GM12878 (cell line): ENCODE results near the gene FANCG.
A peak's percentile ranks its signal among the peaks of the same experiment; 100 is the strongest.

Experiments used
- ASH2L ChIP-seq: fragments of 300-600, 200-600 bp; sonication (generic); IDR thresholded peaks from 2 replicates; pipeline ENCODE4 v1.6.1; 2017; ENCODE audit warnings: low read depth, mild to moderate bottlenecking, borderline replicate concordance
- ATF3 ChIP-seq: IDR thresholded peaks from 2 replicates; pipeline ENCODE4 v1.6.1; 2011; ENCODE audit warnings: low read depth, mild to moderate bottlenecking, low read length, moderate library complexity, borderline replicate concordance; ENCODE audit errors: extremely low read depth
- CEBPB ChIP-seq, 2 experiments: fragments of 150-350 bp in 1 of 2; IDR thresholded peaks; 2 replicates each; pipeline ENCODE4 v1.6.1; 2012 to 2014; ENCODE audit warnings: low read depth in 2 of 2, low read length in 2 of 2, borderline replicate concordance in 1 of 2, inconsistent platforms in 1 of 2
- CHD2 ChIP-seq: IDR thresholded peaks from 2 replicates; pipeline ENCODE4 v1.6.1; 2011; ENCODE audit warnings: low read depth, low read length, improper control_type of control experiment, borderline replicate concordance
- CTCF ChIP-seq, 3 experiments: IDR thresholded peaks in 2 of 3; conservative IDR thresholded peaks in 1 of 3; 2 replicates each; pipeline ENCODE4 v1.5.1; 2011; ENCODE audit warnings: low read depth in 3 of 3, low read length in 3 of 3, mild to moderate bottlenecking in 3 of 3, control low read depth in 2 of 3, moderate library complexity in 2 of 3, inconsistent platforms in 1 of 3, mixed read lengths in 1 of 3; ENCODE audit not compliant: control insufficient read depth in 2 of 3, insufficient read depth in 1 of 3; ENCODE audit errors: extremely low read depth in 1 of 3
- HDAC6 ChIP-seq: fragments of 200-600 bp; sonication (generic); IDR thresholded peaks from one replicate; pipeline ENCODE4 v1.8.0; 2017; ENCODE audit warnings: antibody characterized with exemption; ENCODE audit not compliant: unreplicated experiment
- MTA2 ChIP-seq: fragments of 450-650 bp; IDR thresholded peaks from 2 replicates; pipeline ENCODE4 v1.6.1; 2016; ENCODE audit warnings: low read depth, mild to moderate bottlenecking, moderate library complexity
- PBX3 ChIP-seq: IDR thresholded peaks from 2 replicates; pipeline ENCODE4 v1.6.1; 2011; ENCODE audit warnings: mild to moderate bottlenecking, low read depth, low read length, moderate library complexity; ENCODE audit not compliant: insufficient replicate concordance
- POLR2A ChIP-seq: IDR thresholded peaks from 2 replicates; pipeline ENCODE4 v1.6.1; 2011; ENCODE audit warnings: low read depth, mild to moderate bottlenecking, low read length
- TAF1 ChIP-seq: IDR thresholded peaks from 2 replicates; pipeline ENCODE4 v1.6.1; 2011; ENCODE audit warnings: mild to moderate bottlenecking, low read depth, low read length, borderline replicate concordance
- ZZZ3 ChIP-seq: IDR thresholded peaks from 2 replicates; pipeline ENCODE4 v1.6.1; 2011; ENCODE audit warnings: low read depth; ENCODE audit not compliant: control insufficient read depth, insufficient read length

GRCh38 chr9:35111001-35111933 lies 31.5 kb upstream of the FANCG start:
- no peak for TF ChIP-seq CTCF (IDR thresholded peaks at IDR 0.05 in 2 of 3, conservative IDR thresholded peaks at IDR 0.05 in 1 of 3; ENCODE audit: control insufficient read depth in 2 of 3, extremely low read depth in 1 of 3, insufficient read depth in 1 of 3, low read depth in 3 of 3, low read length in 3 of 3)
- TF ChIP-seq ASH2L = no peak
- no peak for TF ChIP-seq ATF3
- TF ChIP-seq CHD2 = 0 out of 2 replicates have a peak, but pooled peaks have one; percentile 29
- no peak for TF ChIP-seq HDAC6
- peak; percentile 62; the same call in 1 of the 2 replicates for TF ChIP-seq POLR2A
- TF ChIP-seq CEBPB (IDR thresholded peaks at IDR 0.05; ENCODE audit: borderline replicate concordance in 1 of 2, low read depth in 2 of 2, low read length in 2 of 2) = no peak
- TF ChIP-seq MTA2 = no peak
- TF ChIP-seq TAF1 = no peak
- no peak for TF ChIP-seq PBX3
- TF ChIP-seq ZZZ3 = no peak
